Stomach (tissue), 9 donors: ENCODE measurements around the gene REV3L. TPM values are rescaled to one million over a fixed set of nuclear protein-coding genes. Genes with fewer than 3 reads are reported as not detected.

Experiments used
- DNase-seq, 2 donors: peaks; one replicate each; pipeline versions ENCODE4 v3.0.0 to v3.0.0-alpha.2; 2013 to 2019
- H3K27ac ChIP-seq, 5 donors: fragments of 200-600 bp in 4 of 5; sonication (generic) in 4 of 5; one replicate each; pipeline ENCODE4 v1.5.1; 2013 to 2019; ENCODE audit warnings: mild to moderate bottlenecking in 1 of 5, moderate library complexity in 1 of 5
- H3K27me3 ChIP-seq, 3 donors: fragments of 200-600 bp; sonication (generic); one replicate each; pipeline ENCODE4 v1.5.1; 2017 to 2019; ENCODE audit warnings: mixed run types in 1 of 3
- H3K36me3 ChIP-seq, 4 donors: fragments of 200-600 bp; sonication (generic); 1 replicate in 3 of 4; 2 replicates in 1 of 4; pipeline ENCODE4 v1.5.1; 2016 to 2019
- H3K4me1 ChIP-seq, 4 donors: fragments of 200-600 bp; sonication (generic); one replicate each; pipeline ENCODE4 v1.5.1; 2016 to 2019
- H3K4me3 ChIP-seq, 4 donors: fragments of 200-600 bp; sonication (generic) in 3 of 4; one replicate each; pipeline ENCODE4 v1.5.1; 2016 to 2019; ENCODE audit warnings: mild to moderate bottlenecking in 1 of 4
- H3K9me3 ChIP-seq, 4 donors: fragments of 200-600 bp; sonication (generic); one replicate each; pipeline ENCODE4 v1.5.1; 2016 to 2019
- EP300 ChIP-seq: sonication (generic); formaldehyde crosslinking; IDR thresholded peaks from one replicate; pipeline ENCODE4 v1.6.1; 2017; ENCODE audit warnings: antibody characterized with exemption
- POLR2A ChIP-seq, 4 donors: fragments of 450-650 bp; IDR thresholded peaks; one replicate each; pipeline ENCODE4 v1.6.1; 2016; ENCODE audit warnings: antibody characterized with exemption in 4 of 4, control low read depth in 2 of 4, mild to moderate bottlenecking in 1 of 4, moderate library complexity in 1 of 4
- POLR2AphosphoS5 ChIP-seq, 3 donors: sonication (generic); formaldehyde crosslinking; IDR thresholded peaks; one replicate each; pipeline ENCODE4 v1.6.1; 2016; ENCODE audit warnings: antibody characterized with exemption in 3 of 3
- WGBS, 5 donors: extraction: QIAGEN DNeasy Blood & Tissue Kit in 3 of 5; methylation state at CpG; one replicate each; pipeline versions ENCODE4 v1.1.5 to v1.1.7; 2013 to 2018; 5-methylcytosine and 5-hydroxymethylcytosine counted together
- intact Hi-C: fragments of 100-400 bp; cut with DNase I; formaldehyde crosslinking; loops from one replicate; pipeline ENCODE4 v1.15.1; 2023; ENCODE audit warnings: low total_unique reads
- polyA plus RNA-seq, 3 donors: library from polyadenylated mRNA; stranded (reverse); fragments of 200-250 nt; gene quantifications; one replicate each; pipeline ENCODE4 v1.2.3, GENCODE V29; 2013
- total RNA-seq, 5 donors: library from RNA; depleted of rRNA; stranded (reverse); fragments of >200 nt; gene quantifications; one replicate each; pipeline versions ENCODE4 v1.1.0 to v1.2.3, GENCODE V29; 2014 to 2016
- TF ChIP-seq, protein P1 (sequence below), 7 experiments: fragments of 450-650 bp in 4 of 7; fragments of 200-600 bp in 3 of 7; sonication (generic) in 3 of 7; IDR thresholded peaks; one replicate each; pipeline ENCODE4 v1.5.1; 2016 to 2019; ENCODE audit warnings: antibody characterized with exemption in 7 of 7, control low read depth in 2 of 7, mild to moderate bottlenecking in 1 of 7
- donor health status: healthy with polysubstance abuse.
- donor health status: Bipolar disorder and iron deficiency.
- donor health status: healthy.

REV3L gene
- total and polyA plus RNA-seq, 8 donors = 9.0 to 170 (median 28.3) TPM

DNA sequence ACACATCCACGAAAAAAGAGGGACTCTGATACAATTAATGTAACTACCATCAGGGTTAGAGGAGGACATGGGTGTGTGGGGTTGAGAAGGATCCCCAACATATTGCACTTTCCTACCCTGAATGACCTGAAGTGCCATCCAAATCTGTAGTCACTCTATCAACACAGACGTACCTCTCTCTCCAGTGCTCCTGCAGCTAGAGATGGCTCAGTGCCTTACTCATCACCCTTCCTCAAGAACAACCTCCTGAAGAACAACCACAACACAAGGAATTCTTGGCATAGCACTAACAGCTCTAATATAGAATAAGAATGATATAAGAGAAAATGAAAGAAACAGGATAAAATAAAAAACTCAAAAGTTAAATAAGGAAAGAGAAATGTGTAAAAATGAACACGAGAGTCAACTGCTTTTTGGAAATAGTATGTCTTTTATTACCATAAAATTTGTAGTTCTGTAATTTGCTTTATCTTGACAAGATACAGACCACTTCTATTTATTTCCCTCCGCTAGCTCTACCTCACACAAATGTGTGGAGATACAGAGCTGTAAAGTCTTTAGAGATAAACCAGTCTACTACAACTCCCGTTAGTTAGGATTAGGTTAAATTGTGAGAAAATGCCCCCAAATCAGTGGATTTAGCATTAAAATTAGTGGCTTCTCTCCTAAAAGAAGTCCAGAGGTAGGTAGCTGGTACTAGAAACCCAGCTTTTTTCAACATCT is 63.9 kb downstream of the REV3L start:
- no peak for DNase-seq

DNA sequence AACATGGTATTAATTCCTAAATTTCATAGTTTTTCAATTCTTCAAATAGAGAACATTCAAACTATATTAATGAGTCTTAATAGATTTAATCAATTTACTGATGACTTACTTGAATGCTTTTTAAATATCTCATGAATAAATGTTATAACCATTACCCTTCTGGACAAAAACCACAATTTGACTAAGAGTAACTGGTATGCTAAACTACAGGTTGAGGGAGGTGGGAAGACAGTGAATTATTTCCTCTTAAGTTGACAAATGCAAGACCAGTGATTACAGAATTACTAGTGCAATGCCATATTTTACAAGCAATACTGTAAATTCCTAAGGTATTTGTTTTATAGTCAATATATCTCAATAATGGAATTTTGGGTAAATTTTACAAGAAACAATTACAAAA is 65.1 kb downstream of the REV3L start:
- intact Hi-C loops = no loop called here
- no peak overlapping the region for H3K4me3 ChIP-seq
- H3K36me3 ChIP-seq = peaks cover 0 to 18% (median 10%) of the 10 kb centered on the region in 4 donors
- H3K4me1 ChIP-seq = peaks cover 0 to 41% (median 27%) of the 10 kb centered on the region in 4 donors
- DNase-seq = no peak
- H3K27me3 ChIP-seq = no peaks in the 10 kb centered on the region
- no peak for TF ChIP-seq POLR2A (IDR thresholded peaks at IDR 0.05)
- TF ChIP-seq, protein P1, sequence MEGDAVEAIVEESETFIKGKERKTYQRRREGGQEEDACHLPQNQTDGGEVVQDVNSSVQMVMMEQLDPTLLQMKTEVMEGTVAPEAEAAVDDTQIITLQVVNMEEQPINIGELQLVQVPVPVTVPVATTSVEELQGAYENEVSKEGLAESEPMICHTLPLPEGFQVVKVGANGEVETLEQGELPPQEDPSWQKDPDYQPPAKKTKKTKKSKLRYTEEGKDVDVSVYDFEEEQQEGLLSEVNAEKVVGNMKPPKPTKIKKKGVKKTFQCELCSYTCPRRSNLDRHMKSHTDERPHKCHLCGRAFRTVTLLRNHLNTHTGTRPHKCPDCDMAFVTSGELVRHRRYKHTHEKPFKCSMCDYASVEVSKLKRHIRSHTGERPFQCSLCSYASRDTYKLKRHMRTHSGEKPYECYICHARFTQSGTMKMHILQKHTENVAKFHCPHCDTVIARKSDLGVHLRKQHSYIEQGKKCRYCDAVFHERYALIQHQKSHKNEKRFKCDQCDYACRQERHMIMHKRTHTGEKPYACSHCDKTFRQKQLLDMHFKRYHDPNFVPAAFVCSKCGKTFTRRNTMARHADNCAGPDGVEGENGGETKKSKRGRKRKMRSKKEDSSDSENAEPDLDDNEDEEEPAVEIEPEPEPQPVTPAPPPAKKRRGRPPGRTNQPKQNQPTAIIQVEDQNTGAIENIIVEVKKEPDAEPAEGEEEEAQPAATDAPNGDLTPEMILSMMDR (IDR thresholded peaks at IDR 0.05) = no peak
- no peak for TF ChIP-seq POLR2AphosphoS5 (IDR thresholded peaks at IDR 0.05)
- no peak for TF ChIP-seq EP300
- H3K9me3 ChIP-seq = no peaks in the 10 kb centered on the region
- no peak overlapping the region for H3K27ac ChIP-seq

More for the DNA sequence above, 63.9 kb downstream of the REV3L start:
- H3K9me3 ChIP-seq = no peaks in the 10 kb centered on the region
- TF ChIP-seq POLR2AphosphoS5 (IDR thresholded peaks at IDR 0.05) (no peak), EP300 (no peak), POLR2A (IDR thresholded peaks at IDR 0.05) (no peak)
- TF ChIP-seq, protein P1 (IDR thresholded peaks at IDR 0.05) = no peak
- intact Hi-C loops = no loop called here
- H3K36me3 ChIP-seq = peaks cover 0 to 17% (median 10%) of the 10 kb centered on the region in 4 donors
- no peak overlapping the region for H3K27ac ChIP-seq
- H3K4me3 ChIP-seq = no peak overlapping the region
- 80 to 87% (median 85%) methylated on average over 5 of the region's 5 CpGs for WGBS, 5 donors
- H3K4me1 ChIP-seq = peaks cover 0 to 53% (median 37%) of the 10 kb centered on the region in 4 donors
- H3K27me3 ChIP-seq = no peaks in the 10 kb centered on the region

DNA sequence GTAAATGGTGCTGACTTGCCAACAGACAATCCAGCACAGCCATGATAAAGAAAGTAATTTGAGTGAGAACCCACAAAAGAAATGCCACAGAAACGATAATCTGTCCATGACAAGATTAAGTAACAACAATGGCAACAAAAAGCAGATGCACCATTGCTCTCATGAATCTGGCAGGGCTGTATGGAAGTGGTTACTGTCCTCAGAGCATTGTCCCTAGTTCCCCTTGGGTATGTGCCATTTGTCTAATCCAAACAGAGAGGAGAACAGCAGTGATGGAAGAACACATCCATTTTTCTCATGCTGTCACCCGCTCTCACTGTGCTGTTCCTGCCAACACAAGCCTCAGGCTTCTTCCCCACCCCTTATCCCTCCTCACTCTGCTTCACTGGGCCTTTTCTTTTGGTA is 65.8 kb downstream of the REV3L start:
- intact Hi-C loops = no loop called here
- Histone ChIP-seq H3K36me3 (peaks cover 0 to 18% (median 10%) of the 10 kb centered on the region in 4 donors), H3K9me3 (no peaks in the 10 kb centered on the region), H3K4me1 (peaks cover 0 to 38% (median 25%) of the 10 kb centered on the region in 4 donors), H3K27ac (peak overlapping the region in 1 of 5 donors; percentile 47), H3K27me3 (no peaks in the 10 kb centered on the region), H3K4me3 (no peak overlapping the region)
- DNase-seq = peak in 1 of 2 donors; percentile 67
- 8 to 34% (median 14%) methylated on average over 2 of the region's 2 CpGs for WGBS, 5 donors
- TF ChIP-seq POLR2A (IDR thresholded peaks at IDR 0.05) = no peak
- TF ChIP-seq POLR2AphosphoS5 (IDR thresholded peaks at IDR 0.05) = peak in 2 of 3 donors; percentile 1 to 45

DNA sequence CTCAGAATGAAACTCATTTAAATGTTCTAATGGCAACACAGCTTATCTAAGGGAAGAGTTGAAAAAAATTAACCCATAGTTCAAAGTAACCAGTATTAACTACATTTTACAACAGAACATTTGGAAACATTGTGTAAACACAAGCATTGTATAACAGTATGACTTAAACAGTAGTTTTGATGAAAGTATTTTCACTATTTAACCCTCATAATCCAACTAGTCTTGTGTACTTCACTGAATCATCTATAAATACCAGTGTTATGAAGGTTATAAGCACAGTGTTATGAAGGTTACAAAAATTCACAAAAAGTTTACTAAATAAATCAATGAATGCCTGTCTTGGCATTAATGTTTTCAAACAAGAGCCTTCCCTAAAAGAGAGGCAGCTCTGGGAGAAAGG is 66.5 kb downstream of the REV3L start:
- peaks cover 0 to 24% (median 12%) of the 10 kb centered on the region in 4 donors for H3K36me3 ChIP-seq

More for the DNA sequence above, 66.5 kb downstream of the REV3L start:
- Histone ChIP-seq H3K27ac (peak overlapping the region in 2 of 5 donors; percentile 7 to 47), H3K9me3 (no peaks in the 10 kb centered on the region), H3K4me1 (peaks cover 0 to 38% (median 25%) of the 10 kb centered on the region in 4 donors), H3K27me3 (no peaks in the 10 kb centered on the region), H3K4me3 (no peak overlapping the region)
- TF ChIP-seq POLR2AphosphoS5 (IDR thresholded peaks at IDR 0.05) (no peak), EP300 (no peak)
- TF ChIP-seq, protein P1 (IDR thresholded peaks at IDR 0.05) = no peak
- DNase-seq = no peak
- intact Hi-C loops = no loop called here
